H9 (cell line): ENCODE data around the gene GYG1. TPM values are rescaled to one million over a fixed set of nuclear protein-coding genes. Genes with fewer than 3 reads are reported as not detected.
A peak's percentile ranks its signal among the peaks of the same experiment; 100 is the strongest.

Experiments used
- DNase-seq: peaks from one replicate; pipeline ENCODE4 v3.0.0-alpha.2; 2017
- H2AFZ ChIP-seq: one replicate; pipeline ENCODE4 v1.6.1; 2013; ENCODE audit warnings: mild to moderate bottlenecking, low read length, control low read depth, moderate library complexity
- H2AK5ac ChIP-seq: 2 replicates; pipeline ENCODE4 v1.6.1; 2013; ENCODE audit warnings: low read length, control low read depth, mixed read lengths; ENCODE audit not compliant: insufficient read length
- H2BK120ac ChIP-seq: one replicate; pipeline ENCODE4 v1.6.1; 2013; ENCODE audit warnings: low read depth, mild to moderate bottlenecking, low read length, control low read depth, inconsistent platforms; ENCODE audit not compliant: poor library complexity, severe bottlenecking
- H2BK12ac ChIP-seq: 2 replicates; pipeline ENCODE4 v1.6.1; 2013; ENCODE audit warnings: low read length, control low read depth, mixed read lengths, low read depth; ENCODE audit not compliant: insufficient read length
- H2BK15ac ChIP-seq: 2 replicates; pipeline ENCODE4 v1.6.1; 2013; ENCODE audit warnings: low read depth, low read length, control low read depth
- H2BK20ac ChIP-seq: one replicate; pipeline ENCODE4 v1.6.1; 2013; ENCODE audit warnings: low read depth, mild to moderate bottlenecking, low read length, control low read depth, inconsistent platforms; ENCODE audit not compliant: poor library complexity, severe bottlenecking
- H2BK5ac ChIP-seq: 2 replicates; pipeline ENCODE4 v1.6.1; 2013; ENCODE audit warnings: low read length, control low read depth, mixed read lengths; ENCODE audit not compliant: insufficient read length
- H3K14ac ChIP-seq: 2 replicates; pipeline ENCODE4 v1.6.1; 2013; ENCODE audit warnings: low read length, control low read depth; ENCODE audit not compliant: insufficient read depth
- H3K18ac ChIP-seq: 2 replicates; pipeline ENCODE4 v1.6.1; 2013; ENCODE audit warnings: low read depth, mild to moderate bottlenecking, mixed read lengths, low read length, control low read depth; ENCODE audit not compliant: insufficient read length
- H3K23ac ChIP-seq: 2 replicates; pipeline ENCODE4 v1.6.1; 2013; ENCODE audit warnings: low read length, control low read depth, mixed read lengths, low read depth; ENCODE audit not compliant: insufficient read length
- H3K23me2 ChIP-seq: 2 replicates; pipeline ENCODE4 v1.6.1; 2013; ENCODE audit warnings: low read depth, mild to moderate bottlenecking, mixed read lengths, low read length, control low read depth; ENCODE audit not compliant: insufficient read length, poor library complexity, severe bottlenecking
- H3K27ac ChIP-seq: 2 replicates; pipeline ENCODE4 v1.5.1; 2013; ENCODE audit warnings: low read length, control low read depth, mixed read lengths, low read depth; ENCODE audit not compliant: insufficient read length
- H3K27me3 ChIP-seq: 2 replicates; pipeline ENCODE4 v1.6.1; 2013; ENCODE audit warnings: low read length, control low read depth, inconsistent platforms; ENCODE audit not compliant: insufficient read depth
- H3K4ac ChIP-seq: 2 replicates; pipeline ENCODE4 v1.6.1; 2013; ENCODE audit warnings: low read depth, mild to moderate bottlenecking, control low read depth, inconsistent platforms, low read length, moderate library complexity
- H3K4me1 ChIP-seq: 2 replicates; pipeline ENCODE4 v1.6.1; 2013; ENCODE audit warnings: low read length, control low read depth, inconsistent platforms; ENCODE audit not compliant: insufficient read depth
- H3K4me2 ChIP-seq: 2 replicates; pipeline ENCODE4 v1.6.1; 2013; ENCODE audit warnings: low read length, control low read depth, mixed read lengths; ENCODE audit not compliant: insufficient read length, insufficient read depth
- H3K56ac ChIP-seq: 2 replicates; pipeline ENCODE4 v1.6.1; 2013; ENCODE audit warnings: low read depth, mild to moderate bottlenecking, mixed read lengths, low read length, control low read depth; ENCODE audit not compliant: insufficient read length
- H3K79me1 ChIP-seq: 2 replicates; pipeline ENCODE4 v1.6.1; 2013; ENCODE audit warnings: low read depth, mild to moderate bottlenecking, moderate library complexity, low read length, control low read depth, inconsistent platforms; ENCODE audit not compliant: insufficient read depth, poor library complexity, severe bottlenecking
- H3K79me2 ChIP-seq: 2 replicates; pipeline ENCODE4 v1.6.1; 2013; ENCODE audit warnings: low read length, control low read depth, inconsistent platforms; ENCODE audit not compliant: insufficient read depth
- H3K9ac ChIP-seq: 2 replicates; pipeline ENCODE4 v1.6.1; 2013; ENCODE audit warnings: low read length, control low read depth, mixed read lengths; ENCODE audit not compliant: insufficient read length; ENCODE audit errors: extremely low read depth
- H3K9me3 ChIP-seq: one replicate; pipeline ENCODE4 v1.6.1; 2013; ENCODE audit warnings: low read depth, low read length, inconsistent platforms; ENCODE audit not compliant: control insufficient read depth
- H3T11ph ChIP-seq: one replicate; pipeline ENCODE4 v1.6.1; 2013; ENCODE audit warnings: mild to moderate bottlenecking, low read length, control low read depth, inconsistent platforms
- H4K20me1 ChIP-seq: one replicate; pipeline ENCODE4 v1.6.1; 2013; ENCODE audit not compliant: control insufficient read depth, insufficient read length, insufficient read depth
- H4K5ac ChIP-seq: 2 replicates; pipeline ENCODE4 v1.6.1; 2013; ENCODE audit warnings: low read depth, mild to moderate bottlenecking, mixed read lengths, low read length, control low read depth; ENCODE audit not compliant: insufficient read length
- H4K8ac ChIP-seq: replicated peaks from 2 replicates; pipeline ENCODE4 v1.6.1; 2013; ENCODE audit warnings: low read length, control low read depth, mixed read lengths, low read depth; ENCODE audit not compliant: insufficient read length
- H4K91ac ChIP-seq: 2 replicates; pipeline ENCODE4 v1.6.1; 2013; ENCODE audit warnings: low read depth, mild to moderate bottlenecking, moderate library complexity, mixed read lengths, low read length, control low read depth; ENCODE audit not compliant: insufficient read length
- H3K27ac Mint-ChIP-seq, 3 experiments: 2 replicates in 2 of 3; 3 replicates in 1 of 3; pipeline ENCODE4 v1.8.0; 2020 to 2021; ENCODE audit warnings: mixed read lengths in 3 of 3, mild to moderate bottlenecking in 1 of 3, moderate library complexity in 1 of 3
- H3K27me3 Mint-ChIP-seq: 2 replicates; pipeline ENCODE4 v1.8.0; 2021; ENCODE audit warnings: low read depth, mild to moderate bottlenecking, moderate library complexity, mixed read lengths
- H3K36me3 Mint-ChIP-seq, 3 experiments: 2 replicates in 2 of 3; 3 replicates in 1 of 3; pipeline ENCODE4 v1.8.0; 2020 to 2021; ENCODE audit warnings: low read depth in 3 of 3, mixed read lengths in 3 of 3; ENCODE audit not compliant: insufficient read depth in 1 of 3
- H3K4me1 Mint-ChIP-seq, 2 experiments: 2 replicates each; pipeline ENCODE4 v1.8.0; 2020; ENCODE audit warnings: mixed read lengths in 2 of 2
- H3K4me3 Mint-ChIP-seq, 2 experiments: 2 replicates in 1 of 2; 3 replicates in 1 of 2; pipeline ENCODE4 v1.8.0; 2020 to 2021; ENCODE audit warnings: mild to moderate bottlenecking in 2 of 2, mixed read lengths in 2 of 2, moderate library complexity in 1 of 2
- H3K9me3 Mint-ChIP-seq, 2 experiments: 2 replicates in 1 of 2; 3 replicates in 1 of 2; pipeline ENCODE4 v1.8.0; 2020; ENCODE audit warnings: mild to moderate bottlenecking in 2 of 2, mixed read lengths in 2 of 2, moderate library complexity in 1 of 2
- WGBS: extraction: QIAGEN DNeasy Blood & Tissue Kit; methylation state at CpG from one replicate; pipeline ENCODE4 v1.1.7; 2013; ENCODE audit warnings: missing lambda C conversion rate, low lambda C conversion rate, mixed read lengths; ENCODE audit not compliant: insufficient read length; ENCODE audit errors: extremely low coverage; 5-methylcytosine and 5-hydroxymethylcytosine counted together
- total RNA-seq: library from RNA; stranded (reverse); gene quantifications from 2 replicates; pipeline ENCODE4 v1.2.1, GENCODE V29; 2021
- TF ChIP-seq, protein P1 (sequence below): fragments of 200-600 bp; sonication (generic); conservative IDR thresholded peaks from 3 replicates; pipeline ENCODE4 v1.8.0; 2021; ENCODE audit warnings: antibody characterized with exemption, mild to moderate bottlenecking

The GYG1 gene
- total RNA-seq, 1 experiment from 2014 or later: 31.5 TPM

- TF ChIP-seq, protein P1, sequence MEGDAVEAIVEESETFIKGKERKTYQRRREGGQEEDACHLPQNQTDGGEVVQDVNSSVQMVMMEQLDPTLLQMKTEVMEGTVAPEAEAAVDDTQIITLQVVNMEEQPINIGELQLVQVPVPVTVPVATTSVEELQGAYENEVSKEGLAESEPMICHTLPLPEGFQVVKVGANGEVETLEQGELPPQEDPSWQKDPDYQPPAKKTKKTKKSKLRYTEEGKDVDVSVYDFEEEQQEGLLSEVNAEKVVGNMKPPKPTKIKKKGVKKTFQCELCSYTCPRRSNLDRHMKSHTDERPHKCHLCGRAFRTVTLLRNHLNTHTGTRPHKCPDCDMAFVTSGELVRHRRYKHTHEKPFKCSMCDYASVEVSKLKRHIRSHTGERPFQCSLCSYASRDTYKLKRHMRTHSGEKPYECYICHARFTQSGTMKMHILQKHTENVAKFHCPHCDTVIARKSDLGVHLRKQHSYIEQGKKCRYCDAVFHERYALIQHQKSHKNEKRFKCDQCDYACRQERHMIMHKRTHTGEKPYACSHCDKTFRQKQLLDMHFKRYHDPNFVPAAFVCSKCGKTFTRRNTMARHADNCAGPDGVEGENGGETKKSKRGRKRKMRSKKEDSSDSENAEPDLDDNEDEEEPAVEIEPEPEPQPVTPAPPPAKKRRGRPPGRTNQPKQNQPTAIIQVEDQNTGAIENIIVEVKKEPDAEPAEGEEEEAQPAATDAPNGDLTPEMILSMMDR: no peak
- H2AFZ ChIP-seq: no peak overlapping the region
Observed at GRCh38 chr3:149007567-149008257, 16.4 kb downstream of the GYG1 start.

More at GRCh38 chr3:149007567-149008257, 16.4 kb downstream of the GYG1 start:
- peaks cover 6% of the 10 kb centered on the region; the same call in 1 of the 2 replicates for H3K4me1 ChIP-seq
- H3T11ph ChIP-seq: no peak overlapping the region
- no peak overlapping the region for H3K14ac ChIP-seq
- Mint-ChIP-seq H3K4me1 (peaks cover 17 to 18% of the 10 kb centered on the region in 2 experiments), H3K27ac (peak overlapping the region in 2 of 3 experiments; percentile 21 to 82; a peak in 3 of 7 replicates), H3K9me3 (no peaks in the 10 kb centered on the region; a peak in 1 of 5 replicates), H3K4me3 (no peak overlapping the region), H3K27me3 (no peaks in the 10 kb centered on the region), H3K36me3 (peaks cover 4 to 30% (median 14%) of the 10 kb centered on the region in 3 experiments)
- H2AK5ac ChIP-seq: no peak overlapping the region
- no peaks in the 10 kb centered on the region for H3K27me3 ChIP-seq
- no peaks in the 10 kb centered on the region for H3K79me2 ChIP-seq
- H3K56ac ChIP-seq: no peak overlapping the region
- H3K9me3 ChIP-seq: no peaks in the 10 kb centered on the region
- no peak overlapping the region for H4K5ac ChIP-seq
- no peak overlapping the region for H2BK15ac ChIP-seq
- H2BK20ac ChIP-seq: no peak overlapping the region
- no peaks in the 10 kb centered on the region for H4K20me1 ChIP-seq
- no peak for DNase-seq
- no peak overlapping the region for H3K4me2 ChIP-seq
- H4K91ac ChIP-seq: no peak overlapping the region
- H2BK12ac ChIP-seq: no peak overlapping the region
- no peak overlapping the region for H2BK5ac ChIP-seq
- no peaks in the 10 kb centered on the region for H3K23me2 ChIP-seq
- no peak overlapping the region for H4K8ac ChIP-seq
- no peak overlapping the region for H2BK120ac ChIP-seq
- H3K23ac ChIP-seq: no peak overlapping the region
- H3K79me1 ChIP-seq: no peaks in the 10 kb centered on the region
- no peak overlapping the region for H3K9ac ChIP-seq
- no peak overlapping the region for H3K18ac ChIP-seq
- H3K4ac ChIP-seq: no peak overlapping the region
- H3K27ac ChIP-seq: no peak overlapping the region
- no CpG with 5 or more reads among the region's 7 CpGs for WGBS
